IMR-90 (cell line): Measurements from ENCODE around the gene ZCCHC7. TPM values are rescaled to one million over a fixed set of nuclear protein-coding genes. Genes with fewer than 3 reads are reported as not detected.
A peak's percentile ranks its signal among the peaks of the same experiment; 100 is the strongest.

ENCODE experiments used
- ATAC-seq: fragments of 200-7000 bp; cut with Tn5 transposase; 2 replicates; pipeline ENCODE4 v1.9.1; 2020; ENCODE audit warnings: low read depth, mild to moderate bottlenecking, moderate library complexity
- BruUV-seq: library from RNA; stranded (reverse); fragments of 400-500 nt; replicated peaks from 2 replicates; lab custom pipeline; 2021; lab: Mats Ljungman, UMichigan
- CTCF ChIA-PET: fragments of 300-600 bp; formaldehyde crosslinking; extraction: SDS; loops from one replicate; lab custom pipeline; 2021; ENCODE audit warnings: antibody characterized with exemption; lab: Yijun Ruan, JAX
- POLR2A ChIA-PET: fragments of 300-600 bp; sonication (Branson Sonifier 250); formaldehyde crosslinking; loops from one replicate; lab custom pipeline; 2022; ENCODE audit warnings: antibody characterized with exemption; ENCODE audit not compliant: unreplicated experiment; lab: Charles Lee
- DNase-seq: peaks from one replicate; pipeline ENCODE4 v3.0.0; 2013
- H2AFZ ChIP-seq: replicated peaks from 2 replicates; pipeline ENCODE3; 2013; ENCODE audit warnings: low read length, mild to moderate bottlenecking; ENCODE audit not compliant: poor library complexity
- H2AK5ac ChIP-seq: 2 replicates; pipeline ENCODE4 v1.6.1; 2013; ENCODE audit warnings: low read depth, low read length, inconsistent platforms
- H2AK9ac ChIP-seq: replicated peaks from 2 replicates; pipeline ENCODE3; 2013; ENCODE audit warnings: mild to moderate bottlenecking, low read depth, low read length, moderate library complexity; ENCODE audit not compliant: poor library complexity
- H2BK120ac ChIP-seq: 2 replicates; pipeline ENCODE4 v1.6.1; 2013; ENCODE audit warnings: low read depth, low read length, inconsistent platforms
- H2BK15ac ChIP-seq: 3 replicates; pipeline ENCODE4 v1.6.1; 2013; ENCODE audit warnings: low read depth, low read length, inconsistent platforms
- H2BK20ac ChIP-seq: 2 replicates; pipeline ENCODE4 v1.6.1; 2013; ENCODE audit warnings: low read depth, mild to moderate bottlenecking, inconsistent platforms, low read length, moderate library complexity
- H2BK5ac ChIP-seq: 2 replicates; pipeline ENCODE4 v1.6.1; 2013; ENCODE audit warnings: mild to moderate bottlenecking, low read depth, low read length, inconsistent platforms; ENCODE audit not compliant: poor library complexity, severe bottlenecking
- H3K14ac ChIP-seq: replicated peaks from 2 replicates; pipeline ENCODE4 v1.6.1; 2013; ENCODE audit warnings: low read depth, low read length, inconsistent platforms
- H3K18ac ChIP-seq: 2 replicates; pipeline ENCODE4 v1.6.1; 2013; ENCODE audit warnings: low read depth, low read length, control low read depth
- H3K23ac ChIP-seq: 2 replicates; pipeline ENCODE4 v1.6.1; 2013; ENCODE audit warnings: low read depth, low read length, inconsistent platforms
- H3K27ac ChIP-seq: 2 replicates; pipeline ENCODE4 v1.5.1; 2013; ENCODE audit warnings: mild to moderate bottlenecking, control low read depth, low read length; ENCODE audit not compliant: insufficient read depth
- H3K27me3 ChIP-seq: 2 replicates; pipeline ENCODE4 v1.6.1; 2013; ENCODE audit warnings: low read length; ENCODE audit not compliant: control insufficient read depth, insufficient read depth
- H3K36me3 ChIP-seq: 2 replicates; pipeline ENCODE4 v1.6.1; 2013; ENCODE audit warnings: low read length, mixed read lengths; ENCODE audit not compliant: control insufficient read depth, insufficient read depth
- H3K4ac ChIP-seq: 2 replicates; pipeline ENCODE4 v1.6.1; 2013; ENCODE audit warnings: low read depth, low read length, inconsistent platforms
- H3K4me1 ChIP-seq: 2 replicates; pipeline ENCODE4 v1.6.1; 2013; ENCODE audit warnings: low read length, mixed read lengths; ENCODE audit not compliant: control insufficient read depth, insufficient read depth
- H3K4me2 ChIP-seq: 2 replicates; pipeline ENCODE4 v1.6.1; 2013; ENCODE audit warnings: low read depth, mild to moderate bottlenecking, control low read depth, low read length, moderate library complexity
- H3K4me3 ChIP-seq: 2 replicates; pipeline ENCODE4 v1.5.1; 2013; ENCODE audit warnings: low read depth, mild to moderate bottlenecking, control low read depth, low read length, moderate library complexity; ENCODE audit not compliant: insufficient read depth
- H3K56ac ChIP-seq: 2 replicates; pipeline ENCODE4 v1.6.1; 2013; ENCODE audit warnings: low read length, inconsistent platforms; ENCODE audit not compliant: insufficient read depth; ENCODE audit errors: extremely low read depth
- H3K79me1 ChIP-seq, 2 experiments: 2 replicates each; pipeline ENCODE4 v1.6.1; 2013; ENCODE audit warnings: low read length in 2 of 2, inconsistent platforms in 1 of 2, low read depth in 1 of 2
- H3K9ac ChIP-seq: 2 replicates; pipeline ENCODE4 v1.6.1; 2013; ENCODE audit warnings: low read depth, low read length, control low read depth
- H3K9me1 ChIP-seq: 2 replicates; pipeline ENCODE4 v1.6.1; 2013; ENCODE audit warnings: low read length, inconsistent platforms; ENCODE audit not compliant: insufficient read depth
- H3K9me3 ChIP-seq: 2 replicates; pipeline ENCODE4 v1.6.1; 2013; ENCODE audit warnings: low read length; ENCODE audit not compliant: control insufficient read depth, insufficient read depth
- H4K20me1 ChIP-seq: 2 replicates; pipeline ENCODE4 v1.6.1; 2013; ENCODE audit warnings: low read length, inconsistent platforms; ENCODE audit not compliant: insufficient read depth
- H4K5ac ChIP-seq: 2 replicates; pipeline ENCODE4 v1.6.1; 2013; ENCODE audit warnings: mild to moderate bottlenecking, low read depth, low read length, control low read depth
- H4K8ac ChIP-seq, 2 experiments: 2 replicates each; pipeline ENCODE4 v1.6.1; 2013; ENCODE audit warnings: low read depth in 2 of 2, low read length in 2 of 2, control low read depth in 1 of 2, inconsistent platforms in 1 of 2
- H4K91ac ChIP-seq: 2 replicates; pipeline ENCODE4 v1.6.1; 2013; ENCODE audit warnings: low read depth, low read length, inconsistent platforms; ENCODE audit not compliant: insufficient read depth
- MAFK ChIP-seq: IDR thresholded peaks from 2 replicates; pipeline ENCODE4 v1.6.1; 2012; ENCODE audit warnings: low read depth, low read length, improper control_type of control experiment
- NFE2L2 ChIP-seq: fragments of 150-350 bp; IDR thresholded peaks from 2 replicates; pipeline ENCODE4 v1.6.1; 2016; ENCODE audit warnings: low read depth, mild to moderate bottlenecking, low read length
- USF2 ChIP-seq: fragments of 150-350 bp; IDR thresholded peaks from 2 replicates; pipeline ENCODE4 v1.6.1; 2017; ENCODE audit warnings: mild to moderate bottlenecking, antibody characterized with exemption, low read length, low read depth
- WGBS, 2 experiments: methylation state at CpG; one replicate each; pipeline versions ENCODE4 v1.1.5 to v1.1.7; 2013; ENCODE audit warnings: missing lambda C conversion rate in 2 of 2; ENCODE audit not compliant: insufficient read length in 1 of 2; ENCODE audit errors: extremely low coverage in 2 of 2; 5-methylcytosine and 5-hydroxymethylcytosine counted together
- dilution Hi-C: fragments of 300-500 bp; cut with HindIII; formaldehyde crosslinking; loops from one replicate; pipeline ENCODE4 v1.14.3; 2018; ENCODE audit warnings: low sequenced_read_pairs; ENCODE audit not compliant: unreplicated experiment
- in situ Hi-C: fragments of 300-500 bp; cut with MboI; formaldehyde crosslinking; loops from 3 replicates; pipeline ENCODE4 v1.14.3; 2019; ENCODE audit warnings: low sequenced_read_pairs, inconsistent platforms, mixed read lengths
- intact Hi-C: fragments of 100-400 bp; cut with micrococcal nuclease; formaldehyde crosslinking; loops from 2 replicates; pipeline ENCODE4 v1.10.0; 2022
- polyA plus RNA-seq, 3 experiments: library from polyadenylated mRNA; depleted of rRNA; stranded (reverse); fragments of >200 nt; gene quantifications; 2 replicates each; pipeline ENCODE4 v1.2.3, GENCODE V29; 2012; ENCODE audit warnings: low replicate concordance in 1 of 3
- total RNA-seq: library from RNA; depleted of rRNA; stranded (reverse); fragments of >200 nt; gene quantifications from 2 replicates; pipeline ENCODE4 v1.2.3, GENCODE V29; 2012

The ZCCHC7 gene
- total and polyA plus RNA-seq, 2 of the 4 experiments (the other 2 are of a cell fraction): 13.6 to 28.7 TPM

GRCh38 chr9:37255944-37256862 is 135.8 kb downstream of the ZCCHC7 start:
- H3K4me2 ChIP-seq: no peak overlapping the region
- H2BK15ac ChIP-seq: no peak overlapping the region
- peak; percentile 97 for TF ChIP-seq MAFK
- TF ChIP-seq USF2: no peak
- peak; percentile 44; the same call in 1 of the 2 replicates for TF ChIP-seq NFE2L2
- no peak overlapping the region for H2AK9ac ChIP-seq
- in situ Hi-C loops: loop anchor here (25.0 kb wide), 1 partner anchor 394 kb away; no protein-coding TSS in a partner anchor
- no peak for ATAC-seq
- no peak overlapping the region for H3K23ac ChIP-seq
- dilution Hi-C loops: no loop called here
- no peaks in the 10 kb centered on the region for H3K9me3 ChIP-seq
- no TSS peak for BruUV-seq
- no peak overlapping the region for H3K56ac ChIP-seq
- H3K9ac ChIP-seq: no peak overlapping the region
- intact Hi-C loops: loop anchor here (5.0 to 10.0 kb wide), 3 partner anchors 51 to 109 kb away; no protein-coding TSS in a partner anchor
- no CpG with 5 or more reads among the region's 4 CpGs for WGBS, 2 experiments
- H2BK120ac ChIP-seq: no peak overlapping the region
- no peak overlapping the region for H2AFZ ChIP-seq
- H3K9me1 ChIP-seq: no peaks in the 10 kb centered on the region
- no peak overlapping the region for H3K27ac ChIP-seq
- no peak for DNase-seq
- no peak overlapping the region for H3K14ac ChIP-seq
- H2BK5ac ChIP-seq: no peak overlapping the region
- H4K5ac ChIP-seq: no peak overlapping the region
- no peak overlapping the region for H2AK5ac ChIP-seq
- H4K8ac ChIP-seq: no peak overlapping the region
- H3K18ac ChIP-seq: no peak overlapping the region
- no peaks in the 10 kb centered on the region for H3K4me1 ChIP-seq
- H3K27me3 ChIP-seq: no peaks in the 10 kb centered on the region
- no peaks in the 10 kb centered on the region for H3K36me3 ChIP-seq
- H4K20me1 ChIP-seq: no peaks in the 10 kb centered on the region; the same call in 1 of the 2 replicates
- H3K4ac ChIP-seq: no peak overlapping the region
- CTCF ChIA-PET: no interaction called here
- no peak overlapping the region for H2BK20ac ChIP-seq
- POLR2A ChIA-PET: no interaction called here
- H4K91ac ChIP-seq: no peak overlapping the region
- no peak overlapping the region for H3K4me3 ChIP-seq
- H3K79me1 ChIP-seq: peaks cover 5 to 11% of the 10 kb centered on the region in 2 experiments; a peak in 2 of 4 replicates
